COLO668 (cell line): ENCODE results near the gene MCC.

ENCODE experiments used
- DNase-seq: peaks from one replicate; lab custom pipeline; 2025; ENCODE audit not compliant: unreplicated experiment; lab: John Stamatoyannopoulos, UW

The MCC gene

DNA sequence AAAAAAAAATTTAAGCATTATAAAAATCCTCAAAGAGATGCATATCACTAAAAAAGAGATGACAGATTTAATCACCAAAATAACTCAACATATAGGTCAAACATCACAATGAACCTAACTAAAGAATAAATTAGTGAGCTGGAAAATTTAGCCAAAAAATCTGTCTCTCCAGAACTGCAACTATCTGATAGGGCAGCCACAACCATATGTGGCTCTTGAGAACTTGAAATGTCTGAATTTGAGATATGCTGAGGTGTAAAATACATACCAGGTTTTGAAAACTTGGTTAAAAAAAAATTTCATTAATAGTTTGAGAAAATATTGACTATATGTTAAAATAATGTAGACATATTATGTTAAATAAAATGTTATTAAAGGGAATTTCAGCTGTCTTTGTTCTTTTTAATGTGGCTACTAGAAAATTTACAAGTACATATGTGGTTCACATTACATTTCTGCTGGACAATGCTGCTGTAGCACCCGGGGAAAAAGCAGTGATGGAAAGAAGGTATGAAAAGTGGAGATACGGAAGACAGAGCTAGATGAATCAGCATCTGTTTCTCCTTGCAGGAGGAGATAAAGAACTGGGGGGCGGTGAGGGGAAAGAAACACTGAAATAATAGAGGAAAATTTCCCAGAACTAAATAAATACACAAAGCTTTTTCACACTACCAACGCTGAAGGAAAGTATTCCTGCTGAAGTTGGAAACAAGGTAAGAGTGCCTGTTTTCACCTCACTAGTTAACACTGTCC, 445.6 kb downstream of the MCC start:
- no peak for DNase-seq

DNA sequence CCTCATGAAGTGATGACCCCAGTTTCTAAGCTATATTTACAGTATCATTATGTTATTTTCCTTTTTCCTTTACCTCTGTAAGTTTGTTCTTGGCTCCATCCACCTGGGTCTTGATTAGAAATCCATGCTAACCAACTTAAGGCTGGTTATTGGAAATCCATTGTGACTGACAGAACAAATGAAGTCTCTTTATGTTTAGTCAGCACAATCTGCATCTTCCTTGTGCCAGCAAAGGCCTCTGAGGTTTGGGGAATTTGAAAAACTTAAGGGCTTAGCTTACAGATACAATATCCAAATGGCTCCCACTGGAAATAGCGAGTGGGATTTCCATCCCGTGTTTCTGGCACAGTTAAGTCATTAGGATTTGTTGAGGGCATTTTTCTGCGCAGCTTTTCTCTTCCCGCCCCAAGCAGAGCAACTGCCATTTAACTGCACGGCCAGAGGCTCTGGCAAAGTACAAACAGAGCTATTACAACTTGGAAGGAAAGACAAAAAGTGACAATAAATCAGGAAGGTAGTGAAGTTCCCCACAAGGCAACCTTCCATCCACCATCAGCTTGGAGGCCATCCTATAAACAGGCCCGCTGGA, 447.5 kb downstream of the MCC start:
- DNase-seq: no peak

DNA sequence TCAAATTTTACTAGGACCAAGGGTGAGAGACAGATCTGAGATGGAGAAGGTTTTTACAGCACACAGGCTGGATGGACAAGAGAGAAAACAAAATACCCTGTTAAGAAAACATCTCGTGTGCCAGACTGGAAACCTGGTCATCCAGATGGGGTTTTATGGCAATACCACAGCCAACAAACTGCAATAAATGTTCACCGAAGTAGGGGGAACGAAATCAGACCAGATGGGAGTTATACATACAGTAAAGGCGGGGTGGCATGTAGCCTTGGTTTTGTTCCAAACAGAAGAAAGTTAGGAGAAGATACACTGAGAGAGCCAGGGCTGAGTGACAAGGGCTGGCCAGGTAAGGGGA, 448.3 kb downstream of the MCC start:
- DNase-seq: no peak

DNA sequence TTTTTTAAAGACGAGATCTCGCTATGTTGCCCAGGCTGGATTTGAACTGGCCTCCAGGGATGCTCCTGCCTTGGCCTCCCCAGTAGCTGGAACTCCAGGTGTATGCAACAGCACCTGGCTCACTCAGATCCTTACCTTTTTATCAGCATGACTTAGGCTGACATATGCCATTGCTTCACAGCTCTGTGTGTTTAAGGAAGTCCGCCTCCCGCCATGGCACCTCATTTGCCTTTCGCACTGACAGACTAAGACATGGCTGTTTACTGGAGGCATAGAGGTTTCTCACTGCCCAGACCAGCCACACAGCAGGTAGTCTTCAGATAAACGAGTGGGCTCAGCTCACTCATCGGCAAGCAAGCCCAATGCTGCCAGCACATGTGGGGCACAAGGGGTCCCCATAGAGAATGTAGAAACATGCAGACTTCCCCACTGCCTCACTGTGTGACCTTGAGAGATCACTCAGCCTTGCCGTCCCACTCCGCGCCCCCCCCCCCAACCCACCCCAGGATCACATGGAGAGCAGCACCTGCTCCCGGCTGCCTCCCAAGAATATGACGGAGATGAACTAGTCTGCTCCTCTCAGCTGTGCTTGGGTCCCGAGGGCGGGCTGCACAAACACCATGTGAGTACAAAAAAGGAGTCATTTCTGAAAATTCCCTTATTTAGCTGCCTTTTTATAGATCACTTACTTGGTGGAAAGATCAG, 448.9 kb downstream of the MCC start:
- no peak for DNase-seq

DNA sequence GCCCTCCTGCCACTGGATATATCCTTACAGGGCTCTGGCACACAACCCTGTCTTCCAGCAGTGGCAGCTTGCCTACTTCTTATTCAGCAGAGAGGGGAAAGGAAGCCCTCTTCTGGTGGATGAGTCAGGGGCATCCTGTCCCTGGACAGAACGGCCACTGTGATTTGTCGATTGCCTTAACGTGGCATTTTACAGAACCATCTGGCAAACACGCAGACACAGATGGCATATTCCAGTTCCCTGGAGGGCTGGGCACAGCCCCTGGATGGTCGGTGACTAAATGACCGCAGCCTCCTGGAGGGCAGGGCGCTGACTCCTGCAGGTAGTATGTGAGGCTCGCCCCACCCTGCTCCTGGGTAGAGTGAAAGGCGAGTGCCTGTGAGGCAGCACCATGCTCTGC, 449.5 kb downstream of the MCC start:
- no peak for DNase-seq

DNA sequence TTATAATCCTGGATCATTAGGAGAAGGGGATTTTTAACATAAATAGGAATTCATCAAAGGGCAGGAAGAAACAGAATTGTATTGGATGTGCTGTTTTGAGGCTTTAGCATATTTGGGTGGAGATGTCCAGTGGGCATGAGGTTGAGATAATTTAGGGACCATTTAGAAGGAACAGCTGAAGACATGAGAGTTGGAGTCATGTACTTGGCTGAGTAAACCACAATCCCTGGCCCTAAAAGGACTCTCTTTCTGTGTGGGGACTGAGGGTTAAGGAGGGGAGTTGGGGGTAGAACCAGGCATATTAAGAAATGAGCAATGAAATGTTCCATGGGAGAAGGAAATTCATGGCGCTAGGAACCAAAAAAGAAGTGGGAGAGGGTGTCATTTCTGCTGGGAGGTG, 450.1 kb downstream of the MCC start:
- DNase-seq: no peak

DNA sequence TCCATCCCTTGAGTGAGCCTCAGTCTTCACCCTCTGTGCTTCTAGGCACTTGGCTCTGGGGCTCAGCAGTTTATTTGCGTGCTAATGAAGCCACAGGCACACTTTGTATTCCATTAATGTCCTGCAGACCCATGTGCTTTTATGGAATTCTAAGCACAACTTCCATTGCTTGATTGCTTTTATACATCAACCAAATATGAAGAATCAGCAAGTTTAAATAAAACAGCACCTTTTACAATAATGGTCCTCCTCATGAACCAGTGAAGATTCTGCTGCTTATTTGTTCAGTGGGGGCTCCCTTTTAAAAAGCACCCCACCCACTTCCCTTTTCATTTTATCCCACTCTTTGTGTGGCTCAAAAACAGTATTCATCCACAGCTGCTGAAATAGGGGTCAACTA, 451.4 kb downstream of the MCC start:
- no peak for DNase-seq

DNA sequence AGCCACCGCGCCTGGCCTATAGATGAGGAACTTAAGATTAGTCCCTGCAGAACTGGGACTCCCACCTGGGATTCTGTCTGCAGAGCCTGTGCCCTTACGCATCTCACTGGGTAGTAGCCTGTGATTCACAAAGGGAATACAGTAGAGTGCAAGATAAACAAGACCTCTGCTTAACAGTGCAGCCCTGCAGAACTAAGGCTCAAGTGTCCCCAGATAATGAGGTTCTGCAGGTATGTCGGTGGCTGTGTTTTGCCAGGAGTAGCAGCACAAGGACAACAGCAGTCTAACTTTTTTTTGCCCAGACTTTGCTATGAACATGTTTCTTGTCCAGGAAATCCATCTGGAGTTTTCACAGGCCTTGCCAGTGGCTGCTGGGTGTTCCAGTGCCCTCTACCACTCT, 451.9 kb downstream of the MCC start:
- DNase-seq: no peak

DNA sequence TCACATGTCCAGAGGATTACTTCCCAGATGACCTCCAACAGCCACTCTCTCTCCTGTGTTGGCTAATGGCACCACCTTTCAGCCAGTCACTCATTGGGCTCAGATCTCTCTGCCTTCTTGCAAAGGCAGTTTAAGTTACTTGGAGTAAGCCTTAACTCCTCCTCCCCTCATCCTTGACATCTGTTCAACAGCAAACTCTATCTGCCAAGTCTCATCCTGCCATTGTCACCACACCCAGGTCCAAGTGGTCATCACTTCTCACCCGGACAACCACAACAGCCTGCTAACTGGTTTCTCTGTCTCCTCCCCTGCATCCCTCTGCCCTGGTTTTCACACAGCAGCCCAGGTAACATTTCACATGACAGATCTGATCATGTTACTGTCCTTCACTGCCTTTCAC, 453.2 kb downstream of the MCC start:
- DNase-seq: no peak

DNA sequence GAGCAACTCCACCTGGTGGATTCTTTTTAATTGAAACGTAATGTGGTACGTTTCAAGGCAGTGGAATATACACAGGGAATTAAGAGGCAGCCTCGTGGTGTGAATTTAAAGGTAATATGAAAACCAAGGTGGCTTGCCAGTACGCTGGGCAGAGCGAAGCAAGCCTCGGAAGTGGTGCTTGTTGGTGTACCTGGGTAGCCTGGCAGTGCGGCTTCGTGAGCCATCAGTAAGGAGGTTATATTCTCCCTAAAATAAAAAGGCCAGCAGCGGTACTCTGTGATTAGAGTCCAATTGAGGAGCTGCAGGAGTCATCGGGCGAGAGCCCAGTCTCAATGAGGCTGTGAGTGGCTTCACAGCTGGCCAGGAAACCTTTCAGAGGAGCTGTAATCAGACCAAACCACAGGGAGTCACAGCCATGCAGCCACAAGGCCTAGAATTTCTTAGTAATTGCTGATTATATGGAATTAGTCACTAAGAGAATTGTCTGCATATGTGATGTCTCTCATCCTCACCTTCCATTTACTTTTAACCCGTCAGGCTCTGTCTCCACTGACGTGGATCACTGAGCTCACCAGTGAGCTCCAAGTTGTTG, 454.0 kb downstream of the MCC start:
- no peak for DNase-seq

DNA sequence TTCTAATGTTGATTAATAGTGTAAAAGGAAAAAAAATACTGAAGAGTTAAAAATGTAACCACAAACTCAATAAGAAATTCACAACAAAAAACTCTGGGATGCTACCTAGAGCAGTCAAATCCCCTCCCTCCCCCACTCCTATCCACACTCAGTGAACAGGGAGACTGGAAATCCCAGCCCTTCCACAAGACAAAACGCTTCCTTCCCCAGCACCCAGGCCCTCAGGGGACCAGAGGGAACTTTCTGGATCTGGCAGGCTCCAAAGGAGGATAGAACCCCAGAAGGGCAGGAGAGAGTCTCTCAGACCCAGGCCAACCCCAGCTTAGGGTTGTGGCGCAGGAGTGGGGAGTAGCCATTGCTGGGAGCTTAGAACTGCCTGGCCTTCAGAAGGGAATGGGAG, 456.7 kb downstream of the MCC start:
- no peak for DNase-seq

DNA sequence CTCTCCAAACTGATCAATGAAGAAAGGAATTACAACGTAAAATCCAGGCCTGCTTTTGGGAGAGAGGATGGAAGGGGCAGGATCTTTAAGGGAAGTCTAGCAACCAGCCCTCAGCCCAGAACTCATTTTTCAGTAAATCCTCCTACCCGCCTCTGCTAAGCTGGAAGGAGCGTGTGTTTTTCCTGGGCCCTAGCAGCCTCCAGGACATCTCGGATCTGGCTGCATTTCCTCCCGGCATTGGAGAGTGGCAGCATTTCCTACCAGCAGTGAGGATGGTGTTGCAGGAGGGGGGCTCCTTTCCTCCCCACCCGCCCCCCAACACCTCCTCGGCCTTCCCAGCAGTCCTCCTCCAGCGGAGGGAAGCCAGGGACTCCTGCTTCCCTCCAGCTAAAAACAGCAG, 457.1 kb downstream of the MCC start:
- DNase-seq: no peak

DNA sequence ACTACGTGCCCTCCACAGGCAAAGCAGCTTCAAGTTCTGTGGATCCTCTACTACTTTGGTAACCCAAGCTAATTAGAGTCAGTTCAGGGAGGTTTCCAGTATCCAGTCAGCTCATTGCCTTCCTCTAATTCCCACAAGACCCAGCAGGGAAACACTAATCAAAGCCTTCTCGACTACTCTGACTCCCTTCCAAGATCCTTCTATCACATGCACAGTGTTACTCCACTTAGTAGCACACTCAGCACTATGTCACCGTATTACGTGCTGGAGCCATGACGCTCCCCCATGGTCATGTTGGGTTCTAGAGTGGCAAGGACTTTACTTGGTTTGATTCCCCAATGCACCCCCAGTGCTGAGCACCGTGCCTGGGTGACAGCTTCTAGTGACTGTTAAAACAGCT, 458.6 kb downstream of the MCC start:
- no peak for DNase-seq

DNA sequence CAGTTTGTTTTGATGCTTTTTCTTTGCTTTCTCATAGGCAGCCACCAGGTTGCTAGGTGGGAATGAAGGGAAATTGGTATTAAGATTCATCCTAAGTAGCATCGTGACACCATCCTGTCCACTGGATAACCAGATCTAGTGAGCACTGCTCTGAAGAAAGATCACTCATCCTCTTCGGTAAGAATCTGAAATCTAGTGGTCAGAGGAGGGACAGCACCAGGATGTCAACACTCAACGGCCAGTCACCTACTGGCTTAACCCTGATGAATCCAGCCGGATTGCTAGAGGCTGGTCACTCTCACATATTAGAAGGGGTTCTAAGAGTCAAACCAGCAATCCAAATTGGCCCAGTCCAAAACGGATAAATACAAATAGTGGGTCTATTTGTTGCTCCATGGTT, 460.8 kb downstream of the MCC start:
- DNase-seq: no peak

DNA sequence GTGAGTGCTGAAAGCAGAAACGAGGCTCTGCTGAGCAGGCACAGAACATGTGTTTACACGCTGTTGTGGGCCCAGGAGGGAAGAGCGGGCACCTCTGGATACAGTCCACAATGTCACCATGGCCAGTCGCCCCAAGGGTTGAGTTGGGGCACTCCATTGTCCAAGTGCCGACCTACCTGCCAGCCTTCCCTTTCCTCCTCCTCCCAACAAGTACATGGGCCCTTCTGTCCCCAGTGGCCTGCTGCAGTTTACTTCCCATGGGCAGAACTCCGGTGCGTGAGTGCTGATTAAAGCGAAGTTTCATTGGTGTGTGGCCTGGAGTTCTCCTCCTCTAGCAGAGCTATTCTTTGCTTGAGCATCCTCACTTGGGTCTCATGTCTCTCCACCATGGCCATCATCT, 461.2 kb downstream of the MCC start:
- DNase-seq: no peak

DNA sequence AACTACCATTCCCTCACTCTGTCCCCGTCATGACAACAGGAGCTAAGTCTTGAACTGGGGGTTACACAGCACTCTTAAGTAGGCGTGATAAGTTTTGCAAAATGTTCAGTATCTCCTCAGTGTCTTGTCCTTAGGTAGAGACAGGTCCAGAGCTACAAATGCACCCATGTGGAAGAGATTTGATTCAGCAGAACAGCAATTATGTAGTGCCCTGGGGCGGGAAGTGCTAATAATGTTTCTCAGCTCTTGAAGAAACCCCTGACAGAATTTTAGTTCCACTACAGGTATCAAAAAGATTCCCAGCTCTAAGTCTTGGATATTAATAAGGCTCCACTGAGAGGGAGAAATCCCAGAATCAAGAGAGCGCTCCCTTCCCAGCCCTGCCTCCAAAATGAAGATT, 462.0 kb downstream of the MCC start:
- DNase-seq: no peak

DNA sequence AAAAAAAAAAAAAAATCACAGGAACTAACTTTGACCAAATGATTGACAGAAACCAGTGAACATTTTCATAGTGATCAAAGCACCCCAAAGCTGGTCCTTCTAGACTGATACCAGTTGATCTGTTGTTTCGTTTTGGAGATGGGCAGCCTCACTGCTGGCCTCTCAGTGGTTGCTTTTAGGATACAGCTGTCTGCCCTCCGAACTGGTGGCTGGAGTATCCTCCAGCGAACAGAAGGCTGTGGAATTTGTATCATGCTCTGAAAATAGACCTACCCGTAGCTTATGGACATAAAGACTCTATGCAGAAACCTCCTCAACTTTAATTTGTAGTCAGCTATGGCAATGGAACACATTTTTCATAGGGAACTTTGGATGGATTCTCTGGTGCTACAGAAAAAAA, 462.7 kb downstream of the MCC start:
- no peak for DNase-seq

DNA sequence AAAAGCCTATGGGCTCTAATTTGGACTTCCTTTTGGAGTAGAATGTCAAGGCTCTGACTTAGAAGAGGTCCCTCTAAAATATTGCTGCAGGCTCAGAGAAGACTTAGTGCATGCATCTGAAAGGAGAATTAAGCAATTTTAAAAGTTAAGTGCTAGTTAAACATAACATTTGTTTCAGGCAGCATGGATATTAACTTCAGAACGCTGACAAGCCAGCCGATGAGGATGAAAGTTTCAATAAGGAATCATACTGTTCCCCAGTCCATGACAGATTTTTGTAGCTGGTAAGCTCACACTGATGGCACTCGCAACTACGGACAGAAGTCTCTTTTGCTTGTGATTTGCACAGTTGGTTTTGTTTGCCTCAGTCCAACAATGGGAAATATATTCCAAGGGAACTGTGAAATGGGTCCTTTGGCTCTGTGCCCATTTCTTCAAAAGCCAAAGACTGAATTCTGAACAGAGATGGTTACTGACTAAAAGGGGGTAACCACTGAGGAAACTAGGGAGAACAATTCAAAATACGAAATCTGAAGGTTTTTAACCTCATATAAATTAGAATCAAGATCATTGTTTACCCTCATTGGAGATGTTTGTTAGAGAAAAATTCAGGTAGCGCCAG, 464.1 kb downstream of the MCC start:
- DNase-seq: no peak

DNA sequence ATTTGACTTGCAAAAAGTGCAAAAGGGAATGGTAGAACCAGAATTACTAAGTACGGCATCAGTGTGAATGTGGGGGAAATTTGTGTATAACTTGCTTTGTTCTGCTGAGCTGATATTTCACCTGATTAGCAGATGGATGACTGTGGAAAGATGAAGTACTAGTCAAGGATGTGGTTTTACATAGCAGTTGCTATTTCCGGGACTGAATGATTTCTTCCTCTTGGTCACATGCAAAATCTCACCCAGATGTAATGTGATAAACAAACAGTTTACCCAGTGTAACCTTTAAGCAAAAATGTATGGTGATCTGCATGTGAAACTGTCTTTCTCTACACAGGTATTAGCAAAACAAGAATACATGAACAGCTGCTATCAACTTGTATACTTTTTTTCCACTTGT, 465.6 kb downstream of the MCC start:
- no peak for DNase-seq

DNA sequence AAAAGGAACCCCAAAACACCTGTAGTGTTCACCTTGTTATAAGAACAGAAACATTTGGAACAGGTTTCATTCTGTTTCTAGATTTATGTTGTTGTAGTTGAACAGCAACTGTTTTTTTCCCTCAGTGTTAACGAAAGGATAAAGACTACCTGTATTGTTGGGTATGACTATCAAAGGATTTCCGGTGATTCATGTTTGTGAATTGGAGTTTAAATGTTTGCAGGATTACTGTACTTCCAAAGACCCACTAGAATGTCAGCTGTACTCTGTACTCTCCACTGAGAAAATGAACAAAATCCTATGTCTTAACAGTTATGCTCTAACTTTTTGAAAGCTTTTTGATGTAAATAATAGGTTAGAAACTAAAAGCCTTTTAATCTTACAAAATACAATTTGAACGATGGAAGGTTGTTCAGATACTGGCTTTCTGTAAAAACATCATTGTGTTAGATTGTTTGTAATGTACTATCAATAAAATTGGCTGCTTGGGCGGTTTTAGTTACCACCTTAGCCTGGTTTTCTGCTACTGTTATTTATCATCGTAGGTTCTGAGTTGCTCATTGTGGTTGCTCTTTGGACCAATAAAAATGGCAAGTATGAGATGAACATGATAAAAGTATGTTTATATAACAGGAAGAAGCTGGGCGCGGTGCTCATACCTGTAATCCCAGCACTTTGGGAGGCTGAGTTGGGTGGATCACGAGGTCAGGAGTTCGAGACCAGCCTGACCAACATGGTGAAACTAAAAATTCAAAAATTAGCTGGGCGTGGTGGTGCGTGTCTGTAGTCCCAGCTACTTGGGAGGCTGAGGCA, 467.6 kb downstream of the MCC start:
- no peak for DNase-seq
